GM12864 (cell line): Measurements from ENCODE around the gene PAFAH1B2.
"Not testable (repeated sequence)": the region's sequence is repeated elsewhere in the genome, so short reads cannot be mapped to it uniquely, and the experiment has no call there.

ENCODE experiments used
- DNase-seq: peaks from one replicate; pipeline ENCODE4 v3.0.0-alpha.2; 2011; ENCODE audit warnings: low read depth
- H3K4me3 ChIP-seq: 2 replicates; pipeline ENCODE4 v1.5.1; 2011; ENCODE audit warnings: mild to moderate bottlenecking, low read depth, low read length, control low read depth
- CTCF ChIP-seq: IDR thresholded peaks from 2 replicates; pipeline ENCODE4 v1.5.1; 2011; ENCODE audit warnings: low read depth, mild to moderate bottlenecking, moderate library complexity, low read length, control low read depth, inconsistent platforms; ENCODE audit errors: missing control alignments

The PAFAH1B2 gene

DNA sequence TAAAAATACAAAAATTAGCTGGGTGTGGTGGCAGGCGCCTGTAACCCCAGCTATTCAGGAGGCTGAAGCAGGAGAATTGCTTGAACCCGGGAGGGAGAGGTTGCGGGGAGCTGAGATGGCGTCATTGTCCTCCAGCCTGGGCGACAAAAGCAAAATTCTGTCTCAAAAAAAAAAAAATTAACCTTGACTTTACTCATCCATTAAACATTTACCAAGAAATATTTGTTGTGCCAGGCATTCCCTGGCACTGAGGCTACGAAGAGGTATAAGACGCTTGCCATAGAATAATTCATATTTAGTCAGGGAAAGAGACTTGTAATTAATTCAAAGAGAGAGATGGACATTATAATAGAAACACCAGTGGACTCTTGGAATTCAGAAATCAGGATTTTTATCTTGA lies 13.2 kb upstream of the PAFAH1B2 start:
- no peak for TF ChIP-seq CTCF
- no peak for DNase-seq
- H3K4me3 ChIP-seq, result no peak overlapping the region

GRCh38 chr11:117134431-117134830 lies 9.7 kb upstream of the PAFAH1B2 start:
- no peak for TF ChIP-seq CTCF
- H3K4me3 ChIP-seq, result no peak overlapping the region
- DNase-seq, result no peak

GRCh38 chr11:117134979-117135378 lies 9.1 kb upstream of the PAFAH1B2 start:
- not testable (repeated sequence) for DNase-seq, H3K4me3 ChIP-seq

DNA sequence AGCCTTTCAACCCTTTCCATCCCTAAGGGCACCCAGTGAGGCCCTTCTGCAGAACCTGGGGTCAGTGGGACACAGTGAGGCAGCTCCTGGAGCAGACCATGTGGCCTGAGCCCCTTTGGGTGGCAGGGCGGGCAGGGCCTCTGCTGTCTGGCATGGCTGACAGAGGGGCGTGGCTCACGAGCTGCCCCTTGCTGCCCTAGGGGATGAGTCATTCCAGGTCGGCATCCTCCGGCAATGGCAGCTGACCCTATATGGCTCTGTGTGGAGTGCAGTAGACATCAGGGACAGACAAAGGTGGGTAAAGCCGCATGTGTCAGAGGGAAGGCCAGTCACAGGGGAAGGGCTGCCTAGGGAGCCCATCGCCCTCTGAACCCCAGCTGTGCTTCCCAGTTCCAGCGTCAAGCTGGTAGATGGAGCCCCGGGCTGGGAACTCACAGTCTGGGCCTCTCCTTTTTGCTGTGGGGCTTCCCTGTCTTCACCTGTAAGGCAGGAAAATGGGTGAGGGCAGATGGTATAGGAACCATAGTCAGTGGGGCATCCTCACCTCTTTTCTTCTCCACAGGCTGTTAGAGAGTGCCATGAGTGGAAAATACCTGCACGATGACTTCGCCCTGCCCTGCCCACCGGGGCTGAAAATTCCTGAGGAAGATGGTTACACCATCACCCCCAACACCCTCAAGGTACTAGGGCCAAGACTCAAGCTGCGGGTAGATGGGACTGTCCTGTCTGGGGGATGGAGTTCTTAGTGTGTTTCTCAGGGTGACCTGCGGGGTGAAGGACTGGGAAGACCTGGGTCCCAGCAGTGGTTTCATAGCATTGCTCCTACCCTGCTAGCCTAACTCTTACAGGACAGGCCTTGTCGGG lies 6.6 kb upstream of the PAFAH1B2 start:
- H3K4me3 ChIP-seq, DNase-seq: not testable (repeated sequence)

GRCh38 chr11:117143390-117143789 lies 697 bp upstream of the PAFAH1B2 start:
- no peak for DNase-seq
- TF ChIP-seq CTCF, result no peak
- H3K4me3 ChIP-seq, result peak overlapping the region; percentile 78

DNA sequence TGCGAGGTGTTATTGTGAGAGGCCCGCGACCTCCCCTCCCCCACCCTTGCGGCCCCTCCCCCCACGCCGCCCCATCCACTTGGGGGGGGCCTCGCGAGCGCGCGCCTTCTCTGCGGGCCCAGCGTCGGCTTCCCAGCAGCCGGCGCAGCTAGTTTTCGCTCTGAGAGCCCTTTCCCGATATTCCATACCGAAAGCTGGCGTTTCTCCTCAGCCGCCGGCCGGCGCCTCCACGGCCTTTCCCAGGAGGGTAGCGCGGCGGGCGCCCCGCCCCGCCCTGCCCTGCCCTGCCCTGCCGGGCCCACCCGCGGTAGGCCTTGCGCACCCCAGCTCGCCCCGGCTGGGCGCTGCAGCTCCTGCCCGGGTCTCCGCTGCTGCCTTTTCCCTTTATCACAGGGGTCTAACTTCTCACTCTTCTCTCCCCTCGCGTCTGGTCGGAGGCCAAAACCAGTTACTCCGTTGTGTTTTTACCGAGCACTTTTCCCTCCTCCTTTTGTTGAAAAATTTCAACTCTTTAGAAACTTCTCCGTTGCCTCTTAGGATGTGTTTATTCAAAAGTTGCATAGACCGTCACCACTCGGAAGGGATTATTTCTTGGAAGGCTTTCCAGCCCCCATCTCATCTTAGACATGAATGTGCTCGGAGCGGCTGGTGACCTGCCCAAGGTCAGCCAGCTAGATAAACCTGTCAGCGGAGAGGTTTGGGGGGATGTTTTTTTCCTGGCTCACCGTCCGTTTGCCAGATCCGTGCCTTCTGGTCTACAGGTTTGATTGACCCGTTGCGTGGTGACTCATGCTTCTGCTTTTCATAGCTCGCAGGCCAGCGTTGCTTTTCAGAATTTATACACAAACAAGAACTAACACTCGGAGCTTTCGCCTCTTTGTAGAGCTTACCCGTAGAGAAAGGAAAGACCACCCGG lies 648 bp downstream of the PAFAH1B2 start:
- no peak for TF ChIP-seq CTCF
- H3K4me3 ChIP-seq, result peak overlapping the region; percentile 78
- DNase-seq, result peak; percentile 33

DNA sequence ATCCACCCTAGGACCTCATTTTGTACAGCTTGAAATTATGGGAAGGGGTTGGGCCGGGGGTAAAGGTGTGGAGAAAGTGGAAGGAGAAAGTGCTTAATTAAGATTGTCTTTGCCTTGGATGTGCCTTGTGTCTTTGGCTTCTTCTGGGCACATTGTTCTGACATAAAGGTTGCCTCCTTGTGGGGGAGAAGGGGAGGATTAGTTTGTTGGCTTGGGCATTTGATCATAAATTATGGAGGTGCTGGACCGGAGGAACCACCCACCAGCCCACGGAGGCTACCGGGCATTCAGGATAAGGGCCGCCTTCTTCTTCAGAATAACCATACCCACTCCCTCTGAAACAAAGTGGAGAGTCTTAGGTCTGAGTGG lies 1.3 kb downstream of the PAFAH1B2 start:
- peak; percentile 18 for TF ChIP-seq CTCF
- no peak for DNase-seq
- peak overlapping the region; percentile 78 for H3K4me3 ChIP-seq

GRCh38 chr11:117146521-117146920 lies 2.4 kb downstream of the PAFAH1B2 start:
- H3K4me3 ChIP-seq, result no peak overlapping the region
- no peak for DNase-seq
- TF ChIP-seq CTCF, result no peak
